Activated CD4-positive, CD25-positive, alpha-beta regulatory T cell treated with anti-CD3 and anti-CD28 coated beads, Interleukin-2, amount 50 U/mL, for 72 hours (primary cell): ENCODE data around the gene ART5.

ENCODE experiments used
- DNase-seq: peaks from one replicate; pipeline ENCODE4 v3.0.0; 2021

The ART5 gene, protein sequence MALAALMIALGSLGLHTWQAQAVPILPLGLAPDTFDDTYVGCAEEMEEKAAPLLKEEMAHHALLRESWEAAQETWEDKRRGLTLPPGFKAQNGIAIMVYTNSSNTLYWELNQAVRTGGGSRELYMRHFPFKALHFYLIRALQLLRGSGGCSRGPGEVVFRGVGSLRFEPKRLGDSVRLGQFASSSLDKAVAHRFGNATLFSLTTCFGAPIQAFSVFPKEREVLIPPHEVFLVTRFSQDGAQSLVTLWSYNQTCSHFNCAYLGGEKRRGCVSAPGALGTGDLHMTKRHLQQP

GRCh38 chr11:3641701-3642070, at the start of gene ART5:
Gene ART5, minus strand, starts transcription at chr11:3641992. Its CDS starts 130 bp downstream, at chr11:3641862.
- no peak for DNase-seq

DNA sequence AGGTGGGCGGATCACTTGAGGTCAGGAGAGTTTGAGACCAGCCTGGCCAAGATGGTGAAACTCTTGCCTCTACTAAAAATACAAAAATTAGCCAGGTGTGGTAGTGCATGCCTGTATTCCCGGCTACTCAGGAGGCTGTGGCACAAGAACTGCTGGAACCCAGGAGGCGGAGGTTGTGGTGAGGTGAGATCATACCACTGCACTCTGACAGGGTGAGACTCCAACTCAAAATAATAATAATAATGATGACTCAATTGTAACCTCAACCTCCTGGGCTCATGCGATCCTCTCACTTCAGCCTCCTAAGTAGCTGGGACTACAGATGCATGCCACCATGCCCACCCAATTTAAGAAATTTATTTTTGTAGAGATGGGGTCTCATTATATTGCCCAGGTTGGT, 45.0 kb upstream of the ART5 start:
- no peak for DNase-seq

DNA sequence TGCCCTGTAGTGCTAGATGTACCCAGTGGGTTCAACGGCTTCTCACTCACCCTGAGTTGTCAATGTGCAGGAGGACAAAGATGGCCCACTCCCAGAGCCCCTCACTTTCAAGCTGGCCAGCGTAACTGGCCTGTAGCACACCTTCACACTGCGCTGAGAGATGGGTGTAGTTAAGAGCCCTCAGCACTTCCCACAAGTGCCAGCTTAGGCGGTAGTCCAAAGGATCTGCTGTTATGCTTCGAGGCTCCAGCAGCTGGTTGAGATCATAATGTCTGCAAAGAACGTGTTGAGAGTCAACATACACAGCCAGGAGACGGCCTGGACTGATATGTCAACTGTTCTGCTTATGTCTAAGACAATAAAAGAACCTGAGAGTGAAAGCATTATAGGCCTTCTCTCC, 44.1 kb upstream of the ART5 start:
- no peak for DNase-seq

DNA sequence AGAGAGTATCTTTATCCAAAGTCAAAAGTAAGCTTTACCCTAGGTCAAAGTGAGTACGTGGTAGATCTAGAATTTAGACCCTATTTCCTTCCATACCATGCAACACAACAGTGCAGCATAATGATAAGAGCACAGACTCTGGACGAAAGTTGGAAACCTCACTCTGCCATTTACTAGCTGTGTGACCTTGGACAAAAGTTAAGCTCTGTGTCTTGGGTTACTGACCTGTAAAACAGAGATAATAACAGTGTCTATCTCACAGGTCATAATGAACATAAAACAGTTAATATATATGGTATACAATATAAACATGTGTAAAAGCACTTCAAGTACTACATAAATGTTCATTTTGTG, 43.0 kb upstream of the ART5 start:
- DNase-seq = no peak

DNA sequence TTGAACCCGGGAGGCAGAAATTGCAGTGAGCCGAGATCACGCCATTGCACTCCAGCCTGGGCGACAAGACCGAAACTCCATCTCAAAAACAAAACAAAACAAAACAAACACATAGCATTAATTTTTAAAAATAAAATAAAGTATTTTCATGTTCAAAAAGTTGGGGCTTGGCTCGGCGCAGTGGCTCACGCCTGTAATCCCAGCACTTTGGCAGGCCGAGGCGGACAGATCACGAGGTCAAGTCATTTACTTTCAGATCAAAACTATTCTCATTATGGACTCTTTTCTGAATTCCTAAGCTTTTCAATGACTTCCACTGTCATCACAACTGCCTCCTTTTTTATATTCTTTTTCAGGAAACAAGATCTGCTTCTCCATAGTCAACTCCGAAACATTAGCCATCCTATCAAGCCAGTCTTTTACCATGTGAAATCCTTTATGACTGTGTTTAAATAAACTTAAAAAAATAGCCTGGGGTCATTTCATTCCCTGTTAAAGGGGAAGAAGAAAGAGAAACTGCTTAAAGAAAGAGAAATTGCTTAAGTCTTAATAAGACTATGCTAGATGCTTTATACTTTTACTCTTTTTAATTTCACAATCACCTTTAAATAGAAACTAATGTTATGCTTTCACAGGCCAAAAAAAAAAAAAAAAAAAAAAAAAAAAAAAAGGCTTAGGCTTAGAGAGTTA, 42.5 kb upstream of the ART5 start:
- DNase-seq = no peak

GRCh38 chr11:3683039-3683438, 41.2 kb upstream of the ART5 start:
- no peak for DNase-seq

GRCh38 chr11:3679077-3679476, 37.3 kb upstream of the ART5 start:
- DNase-seq = no peak

DNA sequence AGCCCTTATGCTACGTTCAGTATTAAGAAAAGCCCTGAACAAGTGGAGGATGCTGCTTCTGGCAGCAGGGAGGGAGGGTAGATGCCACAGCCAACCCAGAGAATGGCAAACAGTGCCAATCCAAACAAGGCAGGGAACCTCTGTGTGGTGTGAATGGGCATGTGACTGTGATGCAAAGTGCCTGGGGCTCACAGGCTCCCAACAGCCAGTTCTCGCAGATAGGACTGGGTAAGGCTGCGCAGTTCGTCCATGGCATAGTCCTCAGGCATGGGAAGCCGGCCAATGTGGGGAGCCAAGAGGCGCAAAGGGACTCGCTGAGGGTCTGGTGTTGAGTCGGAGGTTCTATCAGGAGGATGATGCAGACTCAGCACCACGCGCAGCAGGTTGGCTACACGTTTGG, 34.2 kb upstream of the ART5 start:
- DNase-seq = no peak

DNA sequence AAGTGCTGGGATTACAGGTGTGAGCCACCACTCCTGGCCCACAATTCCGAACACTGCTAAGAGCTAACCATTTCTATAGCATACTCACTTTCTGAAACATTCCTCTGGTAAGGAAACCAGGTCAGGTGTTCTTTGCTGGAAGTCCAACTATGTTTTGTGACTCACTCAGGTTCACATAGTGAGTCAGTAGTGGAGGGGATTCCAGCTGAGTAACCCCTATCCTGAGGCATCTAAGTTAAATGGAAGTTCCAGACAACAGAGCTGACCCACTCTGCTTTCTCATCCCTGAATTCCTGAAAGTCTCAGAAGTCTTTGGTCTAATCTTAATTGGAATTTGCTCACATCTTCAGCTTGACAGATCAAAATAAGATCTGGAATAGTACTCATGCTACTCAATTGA, 32.4 kb upstream of the ART5 start:
- DNase-seq = no peak

DNA sequence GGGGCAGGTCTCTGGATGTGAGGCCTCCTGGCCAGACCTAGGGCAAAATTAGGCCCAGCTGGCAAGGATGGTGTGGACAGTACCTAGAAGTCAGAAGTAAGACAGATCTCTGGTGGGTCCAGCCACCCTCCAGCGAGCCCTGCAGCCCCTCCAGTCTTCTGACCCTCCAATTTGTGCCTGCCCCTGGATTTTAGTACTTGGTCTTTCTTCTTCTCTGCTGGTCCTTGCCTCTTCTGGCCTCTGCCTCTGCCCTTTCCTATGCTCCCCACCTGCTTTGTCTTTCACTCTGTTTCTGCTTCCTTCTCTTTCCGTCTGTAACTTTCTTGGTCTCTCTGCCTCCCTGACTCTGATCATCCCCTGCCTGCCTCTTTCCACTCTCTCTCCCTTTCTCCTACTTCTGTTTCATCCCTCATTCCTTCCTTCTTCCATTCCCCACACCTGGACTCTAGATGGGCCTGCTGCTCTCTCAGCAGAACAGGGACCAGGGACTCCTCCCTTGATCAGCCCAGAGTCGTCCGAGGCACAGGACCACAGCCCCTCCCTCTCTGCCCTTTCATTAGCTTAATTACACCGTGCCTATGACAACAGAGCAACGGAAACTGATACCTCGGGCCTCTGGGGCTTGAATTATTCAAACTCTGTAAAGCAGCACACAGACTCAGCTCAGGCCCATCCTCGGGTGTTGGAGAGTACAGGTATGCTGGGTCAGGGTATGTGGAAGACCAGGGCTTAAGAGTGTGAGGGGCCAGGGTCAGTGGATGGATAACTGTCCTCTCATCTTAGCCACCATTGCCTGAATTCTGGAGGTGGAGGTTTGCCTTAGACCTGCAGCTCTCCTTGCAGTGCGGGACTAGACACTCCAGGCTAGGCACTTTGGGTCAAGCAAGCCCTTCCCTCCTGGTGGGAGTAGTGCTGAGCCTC, 29.8 kb upstream of the ART5 start, which contains the start of gene CHRNA10:
CHRNA10 (minus strand) TSS at position 51 of the 921 bp plus-strand sequence. CDS start 72 bp downstream, outside the sequence.
- no peak for DNase-seq

GRCh38 chr11:3669742-3670183, 28.0 kb upstream of the ART5 start:
- DNase-seq = no peak

DNA sequence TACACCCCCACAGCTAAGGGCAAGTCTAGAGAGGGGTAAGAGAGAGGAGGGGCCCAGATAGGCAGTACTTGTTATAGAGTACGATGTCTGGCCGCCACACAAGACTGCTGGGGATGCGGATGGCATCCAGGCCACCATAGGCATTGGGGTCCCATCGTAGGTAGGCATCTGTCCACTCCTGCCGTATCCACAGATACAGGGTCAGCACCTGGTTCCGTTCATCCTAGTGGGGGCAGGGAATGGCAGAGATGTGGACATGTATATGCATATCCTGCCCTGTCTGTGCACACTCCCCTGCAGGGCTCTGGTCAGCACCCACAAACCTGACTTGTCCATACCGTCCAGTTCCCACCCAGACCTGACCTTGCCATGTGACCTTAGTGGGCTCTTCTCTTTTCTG, 27.3 kb upstream of the ART5 start:
- DNase-seq = no peak

DNA sequence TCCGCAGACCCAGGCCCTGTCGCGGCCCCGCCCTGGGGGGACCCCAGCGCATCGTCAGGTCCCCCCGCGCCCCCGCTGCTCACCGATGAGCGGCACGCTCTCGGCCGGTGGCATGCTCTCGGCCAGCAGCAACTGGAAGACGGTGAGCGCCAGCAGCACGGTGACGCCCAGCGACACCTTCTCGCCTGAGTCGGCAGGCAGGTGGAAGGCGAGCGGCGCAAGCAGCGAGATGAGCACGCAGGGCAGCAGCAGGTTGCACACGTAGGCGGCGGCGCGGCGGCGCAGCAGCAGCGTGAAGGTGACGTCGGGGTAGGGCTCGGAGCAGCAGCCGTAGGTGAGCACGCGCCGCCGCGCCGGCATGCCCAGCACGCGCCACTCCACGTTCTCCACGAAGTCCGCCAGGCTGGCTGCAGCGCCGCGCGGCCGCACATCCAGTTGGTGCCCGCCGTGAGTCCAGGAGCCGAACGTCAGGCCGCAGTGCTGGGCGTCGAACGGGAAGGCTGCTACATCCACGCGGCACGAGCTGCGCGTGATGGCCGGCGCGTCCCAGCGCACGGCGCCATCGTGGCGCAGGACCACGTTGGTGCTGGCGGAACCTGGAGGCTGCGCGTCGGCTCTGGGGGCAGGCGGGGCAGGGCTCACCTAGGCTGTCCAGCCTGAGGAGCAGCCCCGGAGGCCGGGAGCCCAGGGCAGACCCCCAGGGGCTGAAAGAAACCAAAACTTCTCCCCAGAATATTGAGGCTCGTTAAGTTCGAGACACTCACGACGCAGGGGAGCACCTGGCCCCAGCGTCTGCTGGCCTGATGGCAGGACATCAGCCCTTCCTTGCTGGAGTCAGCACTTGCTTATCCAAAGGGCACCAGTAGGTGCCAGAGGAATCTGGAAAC, 25.6 kb upstream of the ART5 start:
- DNase-seq = no peak

GRCh38 chr11:3666023-3666530, 24.3 kb upstream of the ART5 start:
- DNase-seq = no peak

- DNase-seq = no peak
Observed at GRCh38 chr11:3665336-3666022, 23.7 kb upstream of the ART5 start.

GRCh38 chr11:3664032-3664630, 22.3 kb upstream of the ART5 start:
- DNase-seq = no peak

- no peak for DNase-seq
Observed at GRCh38 chr11:3662856-3663255, 21.1 kb upstream of the ART5 start.

- DNase-seq = no peak
Observed at GRCh38 chr11:3660960-3661359, 19.2 kb upstream of the ART5 start.

DNA sequence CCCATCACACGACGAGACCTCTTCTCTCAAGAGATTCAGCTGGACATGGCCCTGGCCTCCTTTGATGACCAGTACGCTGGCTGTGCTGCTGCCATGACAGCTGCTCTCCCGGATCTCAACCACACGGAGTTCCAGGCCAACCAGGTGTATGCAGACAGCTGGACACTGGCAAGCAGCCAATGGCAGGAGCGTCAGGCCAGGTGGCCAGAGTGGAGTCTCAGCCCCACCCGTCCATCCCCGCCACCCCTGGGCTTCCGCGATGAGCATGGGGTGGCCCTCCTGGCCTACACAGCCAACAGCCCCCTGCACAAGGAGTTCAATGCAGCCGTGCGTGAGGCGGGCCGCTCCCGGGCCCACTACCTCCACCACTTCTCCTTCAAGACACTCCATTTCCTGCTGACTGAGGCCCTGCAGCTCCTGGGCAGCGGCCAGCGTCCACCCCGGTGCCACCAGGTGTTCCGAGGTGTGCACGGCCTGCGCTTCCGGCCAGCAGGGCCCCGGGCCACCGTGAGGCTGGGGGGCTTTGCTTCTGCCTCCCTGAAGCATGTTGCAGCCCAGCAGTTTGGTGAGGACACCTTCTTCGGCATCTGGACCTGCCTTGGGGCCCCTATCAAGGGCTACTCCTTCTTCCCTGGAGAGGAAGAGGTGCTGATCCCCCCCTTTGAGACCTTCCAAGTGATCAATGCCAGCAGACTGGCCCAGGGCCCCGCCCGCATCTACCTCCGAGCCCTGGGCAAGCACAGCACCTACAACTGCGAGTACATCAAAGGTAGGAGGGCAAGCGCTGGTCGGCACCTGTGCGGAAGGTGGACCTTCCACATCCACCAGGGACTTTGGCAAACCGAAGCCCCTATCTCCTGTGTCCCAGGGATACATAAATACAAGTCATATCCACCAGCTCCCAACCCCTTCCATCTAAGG, 18.1 kb upstream of the ART5 start:
- no peak for DNase-seq

DNA sequence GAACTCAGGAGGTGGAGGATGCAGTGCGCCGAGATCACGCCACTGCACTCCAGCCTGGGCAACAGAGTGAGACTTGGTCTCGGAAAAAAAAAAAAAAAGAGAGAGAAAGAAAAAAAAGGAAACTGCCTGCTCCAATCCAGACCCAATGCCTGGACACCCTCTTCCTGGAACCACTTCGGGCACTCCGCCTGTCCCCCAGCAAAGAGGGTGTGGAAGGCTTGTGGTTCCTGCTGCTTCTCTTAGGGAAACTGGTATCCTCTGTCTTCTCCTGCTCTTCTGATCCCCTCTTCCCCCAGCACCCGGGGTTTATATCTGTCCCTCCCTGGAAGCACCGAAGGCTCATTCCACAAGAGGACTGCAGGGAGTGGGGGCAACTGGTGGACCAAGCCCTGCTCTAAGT, 16.5 kb upstream of the ART5 start:
- DNase-seq = no peak
